NCI-H146 treated with DMSO at 0.1 percent for 48 hours (cell line): ENCODE measurements around the gene GUCY1B1.
"Not testable (repeated sequence)": the region's sequence is repeated elsewhere in the genome, so short reads cannot be mapped to it uniquely, and the experiment has no call there.

Source experiments
- DNase-seq: peaks from one replicate; lab custom pipeline; 2025; ENCODE audit not compliant: unreplicated experiment; lab: John Stamatoyannopoulos, UW

The GUCY1B1 gene

DNA sequence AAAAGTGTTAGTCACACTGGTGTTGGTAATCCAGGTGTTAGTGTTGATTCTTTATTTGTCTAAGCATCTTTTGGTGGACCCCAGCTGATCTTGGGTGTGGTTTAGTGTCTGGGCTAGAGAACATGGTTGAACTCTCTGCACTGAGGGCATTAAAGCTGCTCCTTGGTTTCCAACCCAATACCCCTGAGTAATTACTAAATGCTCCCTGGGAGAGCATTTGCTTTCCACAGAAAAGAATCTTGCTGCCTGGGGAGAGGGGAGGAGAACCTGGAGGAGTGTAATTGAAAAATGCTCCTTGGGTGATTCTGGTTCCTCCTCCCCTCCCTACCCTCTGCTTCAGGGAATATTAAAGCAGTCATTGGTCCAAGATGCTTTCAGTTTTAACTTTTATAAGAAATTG, 3.1 kb downstream of the GUCY1B1 start:
- DNase-seq = no peak

DNA sequence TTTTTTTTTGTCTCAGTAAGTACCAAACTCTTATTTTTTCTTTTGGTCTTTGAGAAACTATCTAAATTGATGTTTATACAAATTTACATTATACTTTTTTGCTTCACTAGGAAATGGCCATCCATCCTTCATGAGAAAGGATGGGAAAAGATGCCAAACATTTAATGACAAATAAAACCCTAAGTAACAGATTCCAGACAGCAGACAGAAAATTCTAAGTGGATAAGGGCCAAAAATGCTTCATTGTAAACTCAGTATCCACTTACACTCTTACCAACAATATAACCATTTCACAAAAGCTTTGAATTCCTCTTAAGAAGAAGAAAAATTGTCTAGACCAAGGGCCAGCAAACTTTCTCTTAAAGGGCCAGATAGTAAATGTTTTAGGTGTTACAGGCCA, 3.5 kb downstream of the GUCY1B1 start:
- DNase-seq = no peak

DNA sequence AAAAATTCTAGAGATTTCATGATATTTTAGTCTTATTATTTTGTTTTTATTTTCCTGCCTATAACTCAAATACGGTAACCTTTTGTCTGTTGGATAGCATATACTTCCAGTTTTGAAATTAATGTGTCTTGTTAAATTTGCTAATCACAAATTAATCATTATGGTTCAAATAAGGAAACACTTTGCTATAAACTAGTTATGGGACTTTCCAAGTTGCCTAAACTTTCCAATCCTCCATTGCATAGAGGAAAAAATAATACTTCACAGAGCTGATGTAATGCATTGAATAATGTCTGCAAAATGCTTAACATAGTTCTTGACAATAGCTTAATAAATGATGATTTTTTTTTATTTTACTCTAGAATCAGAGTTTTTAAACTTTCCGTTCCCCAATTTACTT, 4.7 kb downstream of the GUCY1B1 start:
- DNase-seq = no peak

DNA sequence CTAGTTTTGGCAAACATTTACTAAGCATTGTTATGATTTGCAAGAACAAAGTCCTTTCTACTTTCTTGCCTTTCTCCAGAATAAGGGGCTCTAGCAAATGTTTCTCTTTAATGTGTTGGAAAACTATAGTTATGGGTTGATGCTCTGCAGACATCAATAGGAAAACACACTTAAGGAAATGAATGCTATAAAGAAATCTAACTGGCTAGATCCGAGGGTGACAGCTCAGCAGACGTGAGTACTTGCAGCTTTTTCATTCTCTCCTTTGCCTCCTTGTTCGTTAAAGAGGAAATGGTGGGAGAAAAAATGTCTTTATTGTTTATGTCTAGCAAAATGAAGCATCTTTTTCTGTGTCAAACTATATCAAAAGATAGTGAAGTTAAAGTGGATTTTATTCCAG, 6.3 kb downstream of the GUCY1B1 start:
- no peak for DNase-seq

DNA sequence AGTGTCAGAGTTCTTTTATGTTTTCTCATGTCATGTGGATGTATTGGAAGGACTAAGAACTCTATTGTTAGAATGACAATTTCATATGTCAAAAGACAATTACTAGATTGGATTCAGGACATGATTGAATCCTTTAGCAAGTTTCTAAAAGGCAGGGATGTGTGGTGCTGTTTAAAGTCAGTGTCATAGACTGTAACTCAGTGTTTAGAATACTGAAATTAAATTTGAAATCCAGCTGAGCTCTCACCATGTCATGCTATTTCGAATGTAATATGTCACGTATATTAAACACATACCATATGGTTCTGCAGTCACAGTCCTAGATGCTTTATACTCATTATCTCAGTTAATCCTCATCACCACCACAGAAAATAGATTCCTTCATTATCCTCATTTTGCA, 7.8 kb downstream of the GUCY1B1 start:
- no peak for DNase-seq

DNA sequence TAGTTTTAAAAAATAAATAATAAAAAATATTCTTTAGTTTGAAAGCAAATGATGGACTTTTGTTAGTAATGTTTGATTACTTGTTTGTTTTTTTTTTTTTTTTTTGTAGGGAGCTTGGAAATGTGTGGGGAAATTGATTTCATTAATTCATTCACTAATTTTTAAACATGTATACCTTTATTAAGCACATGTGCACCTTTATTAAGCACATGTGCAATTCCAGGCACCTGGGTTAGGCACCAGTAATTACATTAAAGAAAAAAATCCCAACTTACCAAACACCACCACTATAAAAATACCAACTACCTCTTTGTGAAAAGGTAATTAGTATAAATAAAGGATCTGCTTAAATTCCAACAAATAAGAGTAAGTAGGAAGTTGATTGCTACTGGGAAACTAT, 9.5 kb downstream of the GUCY1B1 start:
- DNase-seq = no peak

DNA sequence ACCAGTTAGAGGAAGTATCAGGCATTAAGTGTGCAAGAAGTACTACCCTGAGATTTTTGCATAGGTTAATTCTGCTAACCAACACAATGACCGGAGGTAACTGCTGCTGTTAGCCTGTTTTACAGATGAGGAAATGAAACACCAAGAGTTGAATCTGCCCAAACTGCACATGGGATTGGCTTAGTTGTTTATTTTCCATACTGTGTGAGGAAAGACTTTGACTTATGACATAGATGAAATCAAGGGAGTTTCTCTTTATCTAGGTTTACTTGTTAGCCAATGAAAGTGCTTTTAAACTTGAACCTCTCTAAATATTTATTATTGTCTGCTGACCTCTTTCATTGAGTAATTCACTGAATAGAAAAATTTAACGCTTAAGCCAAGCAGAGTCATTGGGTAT, 10.3 kb downstream of the GUCY1B1 start:
- DNase-seq = no peak

DNA sequence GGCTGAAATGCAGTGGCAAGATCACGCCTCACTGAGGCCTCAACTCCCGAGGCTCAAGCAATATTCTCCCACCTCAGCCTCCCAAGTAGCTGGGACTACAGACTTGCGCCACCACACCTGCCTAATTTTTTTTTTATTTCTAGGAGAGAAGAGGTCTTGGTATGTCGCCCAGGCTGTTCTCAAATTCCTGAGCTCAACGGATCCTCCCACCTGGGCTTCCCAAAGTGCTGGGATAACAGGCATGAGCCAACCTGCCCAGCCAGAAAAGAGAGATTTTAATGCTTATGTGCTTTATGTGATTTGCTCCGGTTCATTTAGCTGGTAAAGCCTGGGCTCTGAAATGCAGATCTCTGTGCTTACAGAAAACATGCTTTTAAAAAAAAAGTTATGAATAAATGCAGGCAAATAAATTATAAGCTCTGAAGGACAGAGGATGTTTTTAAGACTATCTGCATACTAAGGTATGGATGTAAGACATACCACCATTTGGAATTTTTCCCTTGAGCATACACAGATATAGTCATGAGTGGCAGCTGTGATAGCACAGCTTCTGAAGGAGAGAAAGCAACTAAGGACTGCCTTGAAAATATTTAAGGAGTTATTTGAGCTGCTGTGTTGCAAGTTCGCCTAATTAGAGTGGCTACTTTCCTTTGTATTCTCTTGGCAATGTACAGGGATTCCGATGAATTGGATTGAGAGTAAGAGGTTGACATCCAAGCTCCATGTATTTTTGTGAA, 13.8 kb downstream of the GUCY1B1 start:
- no peak for DNase-seq

DNA sequence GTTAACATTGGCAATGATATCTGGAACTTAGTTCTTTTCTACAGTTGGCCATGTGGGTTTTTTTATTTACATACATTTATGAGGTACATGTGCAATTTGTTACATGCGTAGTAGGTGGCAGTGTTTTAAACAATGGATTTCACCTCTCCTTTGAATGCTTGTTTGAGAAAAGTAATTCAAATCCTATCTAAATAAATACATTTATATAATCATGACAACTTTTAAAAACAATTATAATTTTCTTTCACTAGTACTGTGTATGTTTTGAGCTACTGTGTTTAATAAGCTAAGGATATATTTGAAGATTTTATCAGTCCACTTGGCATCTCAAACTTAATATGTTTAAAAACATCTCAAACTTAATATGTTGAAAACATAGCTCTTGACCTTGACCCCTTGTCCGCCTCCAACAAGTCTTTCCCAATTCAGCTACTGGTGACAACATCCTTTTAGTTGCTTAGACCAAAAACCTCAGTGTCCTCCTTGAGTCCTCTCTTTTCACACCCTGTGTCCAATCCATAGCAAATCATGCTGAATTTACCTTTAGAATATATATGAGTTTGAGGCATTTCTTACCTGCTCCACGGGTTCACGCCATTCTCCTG, 14.5 kb downstream of the GUCY1B1 start:
- no peak for DNase-seq

DNA sequence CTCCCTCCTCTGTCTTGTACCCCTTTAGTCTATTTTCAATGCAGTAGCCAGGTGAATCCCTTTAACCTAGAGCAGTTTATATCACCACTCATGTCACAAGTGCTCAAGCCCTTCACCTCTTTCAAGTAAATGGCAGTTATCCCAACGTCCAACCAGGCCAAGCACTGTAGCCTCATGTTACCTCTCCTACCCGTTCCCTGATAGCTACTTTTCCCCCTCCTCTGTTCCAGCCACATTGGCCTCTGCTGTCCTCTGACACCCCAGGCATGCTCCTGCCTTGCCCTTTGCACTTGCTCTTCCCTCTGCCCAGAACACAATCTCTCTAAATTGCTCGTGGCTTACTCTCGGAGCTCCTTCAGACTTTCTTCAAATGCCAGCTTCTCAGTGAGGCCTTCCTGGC, 15.2 kb downstream of the GUCY1B1 start:
- no peak for DNase-seq

DNA sequence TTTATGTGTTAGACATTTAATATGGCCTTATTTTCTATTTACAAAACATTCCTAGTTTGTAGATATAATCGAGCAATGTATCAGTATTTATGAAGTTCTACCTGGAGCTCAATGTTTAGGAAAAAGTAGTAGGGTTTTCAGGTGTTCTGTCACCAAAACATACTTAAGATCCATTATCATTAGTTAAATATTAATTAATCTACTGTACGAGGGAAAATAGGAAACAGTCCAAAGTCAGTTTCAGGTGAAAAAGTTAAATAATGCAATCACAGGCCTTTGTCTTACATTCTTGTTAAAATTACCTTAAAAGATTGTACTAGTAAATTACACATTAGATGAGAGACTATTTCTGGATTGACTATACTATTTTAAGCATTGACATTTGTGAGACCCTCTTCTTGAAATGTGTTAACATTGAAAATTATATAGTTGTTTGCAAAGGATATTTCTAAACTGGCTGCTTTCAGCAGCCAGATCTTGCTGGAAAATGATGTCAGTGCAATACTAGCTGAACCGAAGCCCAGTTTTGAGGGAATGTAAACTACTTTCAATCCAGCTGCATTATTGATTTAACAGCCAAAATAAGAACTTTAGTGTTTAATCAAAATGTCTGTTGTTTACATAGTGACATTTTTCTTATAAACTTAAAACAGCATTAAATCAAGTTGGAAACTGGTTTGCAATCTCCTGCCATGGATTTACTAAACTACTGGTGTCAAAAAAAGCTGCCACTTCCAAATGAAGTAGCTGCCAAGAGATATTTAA, 19.3 kb downstream of the GUCY1B1 start:
- no peak for DNase-seq

DNA sequence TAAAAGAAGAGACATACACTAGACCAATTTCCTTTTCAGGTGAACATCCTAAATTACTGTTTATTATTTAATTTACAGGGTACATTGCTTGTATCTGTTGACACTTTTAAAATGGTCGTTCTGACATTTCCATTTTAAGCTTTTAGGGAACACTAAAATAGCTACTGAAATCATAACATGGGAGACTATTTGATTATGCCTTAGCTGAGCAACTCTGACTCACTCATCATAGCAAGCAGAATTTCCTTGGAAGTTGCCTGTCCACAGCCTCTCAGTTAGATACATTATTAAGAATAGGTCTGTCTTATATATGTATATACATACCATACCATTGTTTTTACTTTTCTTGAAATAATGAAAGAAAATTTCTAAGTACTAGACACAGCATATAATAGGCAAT, 22.0 kb downstream of the GUCY1B1 start:
- DNase-seq = no peak

DNA sequence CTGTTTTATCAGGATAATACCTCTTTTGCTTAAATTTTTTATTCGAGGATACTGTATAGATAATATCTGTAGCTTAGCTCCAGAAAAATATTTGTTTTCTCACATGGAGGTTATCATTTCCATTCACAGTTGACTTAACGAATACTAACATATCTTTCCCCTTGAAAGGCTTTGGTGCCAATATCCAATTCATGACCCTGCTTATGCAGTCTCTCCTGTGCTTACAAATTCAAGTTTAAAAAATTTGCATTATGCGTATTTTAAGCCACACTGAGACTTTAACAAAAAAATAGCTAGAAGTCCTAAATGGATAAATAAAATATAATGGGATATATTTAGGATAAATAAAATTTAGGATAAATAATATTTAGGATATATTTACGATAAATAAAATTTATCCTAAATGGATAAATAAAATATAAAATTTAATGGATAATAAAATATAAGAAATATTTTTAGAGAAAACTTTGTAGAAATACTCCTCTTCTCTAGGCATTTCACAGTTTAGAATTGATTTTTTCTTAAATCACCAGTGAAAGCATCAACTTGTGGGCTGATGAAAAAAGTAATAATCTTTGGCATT, 22.5 kb downstream of the GUCY1B1 start:
- DNase-seq = no peak

DNA sequence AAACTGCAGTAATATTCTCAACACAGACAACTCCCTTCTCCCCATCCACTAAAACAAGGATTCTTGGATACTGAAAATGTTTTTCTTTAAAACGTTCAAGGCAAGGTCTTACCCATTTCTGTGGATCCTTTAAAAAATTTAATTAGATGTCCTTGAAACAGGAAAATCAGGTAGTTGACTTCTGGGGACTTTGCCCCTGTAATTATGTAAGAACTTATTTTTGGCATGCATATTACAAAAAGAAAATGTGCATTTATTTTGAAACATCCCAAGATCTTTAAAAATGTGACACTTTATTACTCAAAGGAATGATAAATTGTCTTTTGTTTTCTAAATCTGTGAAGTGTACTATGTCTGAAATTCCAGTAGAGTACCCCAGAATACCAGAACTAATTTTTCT, 25.8 kb downstream of the GUCY1B1 start:
- no peak for DNase-seq

DNA sequence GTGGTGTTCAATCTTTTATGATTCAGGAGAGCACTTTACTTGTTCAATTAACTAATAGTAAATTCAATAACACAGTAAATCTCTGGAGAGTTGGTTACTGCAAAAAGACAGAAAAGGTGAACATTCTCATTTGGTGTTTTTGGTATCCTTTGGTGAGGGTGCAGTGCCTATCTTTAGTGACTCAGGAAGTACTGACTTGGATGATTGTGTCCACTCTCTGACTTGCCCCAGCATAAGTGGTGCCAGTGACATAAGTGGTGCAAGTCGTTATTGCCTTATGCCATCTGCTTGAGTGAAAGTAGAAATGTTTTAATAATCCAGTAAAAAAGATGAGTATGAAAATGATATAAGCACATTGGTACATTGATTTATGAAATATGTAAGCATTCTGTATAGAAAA, 27.0 kb downstream of the GUCY1B1 start:
- no peak for DNase-seq

DNA sequence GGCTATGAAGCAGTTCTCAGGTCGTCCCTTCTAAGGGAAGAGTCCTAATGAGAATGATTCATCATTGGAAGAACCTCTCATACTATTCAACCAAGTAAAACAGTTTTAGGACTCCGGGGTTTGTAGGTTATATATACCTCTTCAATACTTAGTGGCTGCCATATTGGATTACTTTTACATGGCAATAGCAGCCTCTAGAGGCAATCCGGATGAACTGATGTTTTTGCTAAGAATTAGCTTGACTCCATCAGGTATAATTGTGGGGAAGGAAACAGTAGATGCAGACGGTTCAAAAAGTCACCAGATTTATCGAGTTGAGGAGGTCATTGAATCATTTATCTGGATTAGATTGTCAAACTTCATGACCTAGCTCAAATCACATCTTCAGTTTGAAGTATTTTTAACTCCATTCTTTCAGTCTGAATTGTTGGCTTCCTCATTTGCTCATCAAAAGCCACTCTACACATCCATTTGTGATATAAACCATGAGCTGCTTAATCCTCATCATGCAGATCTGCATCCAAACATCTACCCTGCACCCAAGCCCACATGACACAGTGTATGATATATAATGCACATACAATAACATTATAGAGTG, 28.4 kb downstream of the GUCY1B1 start:
- DNase-seq = peak; percentile 0

DNA sequence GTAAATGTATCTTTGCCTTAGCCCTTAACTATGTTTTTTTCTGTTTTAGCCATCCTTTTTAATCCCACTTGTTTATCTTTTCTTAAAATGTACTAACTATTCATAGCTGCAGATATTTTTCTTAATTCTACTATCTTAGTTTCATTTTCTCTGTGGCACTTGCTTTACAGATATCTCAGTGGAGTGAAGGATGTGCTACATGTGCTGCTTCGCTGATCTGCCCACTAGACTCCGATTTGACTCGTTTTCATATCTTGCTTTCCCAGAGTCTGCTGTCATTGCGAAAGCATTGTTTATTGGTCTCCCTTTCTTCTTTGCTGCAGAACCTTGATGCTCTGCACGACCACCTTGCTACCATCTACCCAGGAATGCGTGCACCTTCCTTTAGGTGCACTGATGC, 30.6 kb downstream of the GUCY1B1 start:
- DNase-seq = no peak

DNA sequence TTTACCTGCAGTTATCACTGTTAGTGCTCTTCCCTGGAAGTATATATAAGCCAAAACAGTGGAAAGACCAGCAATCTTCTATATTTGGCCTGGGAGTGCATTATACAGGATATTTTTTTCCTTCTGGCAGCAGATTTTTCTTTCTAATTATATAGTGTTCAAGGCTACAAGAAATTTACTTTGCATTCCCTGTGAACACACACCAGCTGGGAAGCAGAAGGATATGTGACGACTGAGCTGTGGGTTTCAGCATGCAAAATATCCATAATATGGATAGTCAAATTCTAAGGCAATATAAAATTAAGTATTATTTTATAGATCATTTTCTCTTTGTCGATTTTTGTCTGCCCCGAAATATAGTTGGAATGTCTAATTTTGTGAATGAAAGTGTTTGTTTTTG, 31.2 kb downstream of the GUCY1B1 start:
- DNase-seq = no peak

DNA sequence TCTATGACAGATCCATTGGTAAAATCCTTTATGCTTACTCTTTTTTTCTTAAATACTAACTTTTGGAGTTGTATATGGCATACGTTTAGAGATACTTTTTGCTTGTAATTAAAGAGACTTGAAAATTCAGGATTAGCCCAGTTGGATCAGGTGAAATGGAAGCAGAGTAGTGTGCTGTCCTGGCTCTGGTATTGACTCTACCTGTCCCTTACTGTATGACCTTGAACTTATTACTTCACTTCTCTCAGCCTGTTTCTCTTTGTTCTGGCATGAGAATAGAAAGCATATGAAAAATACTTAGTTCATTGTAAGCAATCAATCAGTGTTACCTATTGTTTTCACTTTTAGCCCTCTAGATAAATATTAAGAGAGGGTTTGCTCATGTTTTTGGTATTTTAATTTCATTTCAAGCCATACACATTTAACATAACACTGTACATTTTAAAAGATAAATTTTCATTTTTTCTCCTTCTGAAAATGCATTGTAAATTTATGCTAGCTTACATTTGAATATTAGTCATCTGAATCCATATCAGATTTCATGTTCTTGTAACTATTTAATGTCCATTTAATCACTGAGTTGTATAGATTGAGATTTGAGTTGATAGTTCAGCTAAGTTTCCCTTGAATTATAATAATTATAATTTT, 35.9 kb downstream of the GUCY1B1 start:
- no peak for DNase-seq

DNA sequence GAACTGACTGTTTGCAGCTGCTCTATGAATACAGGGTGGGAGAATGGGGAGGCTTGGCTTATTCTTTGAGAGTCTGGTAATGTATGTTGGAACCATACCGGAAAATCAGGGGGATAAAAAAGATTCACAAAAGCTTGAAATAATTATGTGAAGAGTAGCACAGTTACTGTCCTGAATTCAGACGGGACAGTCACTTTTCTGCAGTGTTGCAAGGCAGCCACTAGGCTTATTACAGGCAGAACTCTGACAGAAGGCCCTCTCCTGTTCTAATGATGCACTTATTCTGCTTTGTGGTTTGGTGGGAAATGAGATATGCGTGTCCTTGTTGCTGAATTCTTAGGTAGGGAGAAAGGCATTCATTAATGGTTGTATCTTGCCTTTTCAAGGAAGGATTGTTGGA, 37.2 kb downstream of the GUCY1B1 start:
- no peak for DNase-seq

DNA sequence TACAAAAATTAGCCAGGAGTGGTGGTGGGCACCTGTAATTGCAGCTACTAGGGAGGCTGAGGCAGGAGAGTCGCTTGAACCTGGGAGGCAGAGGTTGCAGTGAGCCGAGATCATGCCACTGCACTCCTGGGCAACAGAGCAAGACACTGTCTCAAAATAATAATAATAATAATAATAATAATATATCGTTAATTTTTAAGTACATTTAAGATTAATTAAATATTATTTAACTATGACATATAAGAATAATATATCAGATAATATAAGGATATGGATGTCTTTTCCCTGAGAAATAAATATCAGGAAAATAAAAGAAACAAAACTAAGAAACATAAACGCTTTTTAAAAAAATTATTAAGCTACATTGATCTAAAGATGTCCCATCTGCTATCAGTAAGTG, 38.8 kb downstream of the GUCY1B1 start:
- DNase-seq = not testable (repeated sequence)
